Activated CD4-positive, alpha-beta T cell treated with anti-CD3 and anti-CD28 coated beads for 36 hours (primary cell): ENCODE data around the gene AGR3. TPM values are rescaled to one million over a fixed set of nuclear protein-coding genes. Genes with fewer than 3 reads are reported as not detected.

Source experiments
- total RNA-seq, 2 experiments: library from RNA; stranded (reverse); gene quantifications; one replicate each; pipeline ENCODE4 v1.2.3, GENCODE V29; 2021

The AGR3 gene
- total RNA-seq, 2 experiments from 2014 or later = not detected

Other genes starting within 250 kb of the AGR3 start
- gene ANKMY2, start 236.2 kb downstream of the AGR3 start, total RNA-seq = 10 to 100 TPM in 1 of 2 experiments, 1 to 10 TPM in 1; 9.0 to 10.1 TPM
- 100 to 1,000 TPM; 106 to 113 TPM for gene BZW2, start 235.8 kb downstream of the AGR3 start, total RNA-seq
- under 1 TPM; 0.47 to 0.64 TPM for gene TSPAN13, start 128.2 kb downstream of the AGR3 start, total RNA-seq
- not detected for gene AGR2, start 77.0 kb downstream of the AGR3 start, total RNA-seq